CD4-positive, alpha-beta T cell treated with Interleukin-4 for 4 hours (primary cell): ENCODE measurements around the gene GRAMD4.

ENCODE experiments used
- DNase-seq: peaks from one replicate; pipeline ENCODE4 v3.0.0-alpha.2; 2020

GRAMD4 gene

GRCh38 chr22:46584081-46584921 is 35.9 kb upstream of the GRAMD4 start:
- no peak for DNase-seq

- no peak for DNase-seq
These were observed 34.7 kb upstream of the GRAMD4 start for GRCh38 chr22:46585340-46586122.

- no peak for DNase-seq
These were observed 34.1 kb upstream of the GRAMD4 start for GRCh38 chr22:46586123-46586519.

- DNase-seq, result no peak
These were observed 33.6 kb upstream of the GRAMD4 start for GRCh38 chr22:46586531-46587011.

GRCh38 chr22:46587061-46587460 is 33.1 kb upstream of the GRAMD4 start:
- peak; percentile 24 for DNase-seq

GRCh38 chr22:46587492-46588278 is 32.5 kb upstream of the GRAMD4 start:
- peak; percentile 18 for DNase-seq

GRCh38 chr22:46588279-46589140 is 31.7 kb upstream of the GRAMD4 start:
- DNase-seq, result no peak

GRCh38 chr22:46589141-46589748 is 30.9 kb upstream of the GRAMD4 start:
- DNase-seq, result no peak

- no peak for DNase-seq
These were observed 30.3 kb upstream of the GRAMD4 start for GRCh38 chr22:46589871-46590271.

GRCh38 chr22:46590334-46590733 is 29.9 kb upstream of the GRAMD4 start:
- no peak for DNase-seq

- DNase-seq, result no peak
These were observed 28.3 kb upstream of the GRAMD4 start for GRCh38 chr22:46591930-46592329.

GRCh38 chr22:46592390-46592872 is 27.8 kb upstream of the GRAMD4 start:
- peak; percentile 37 for DNase-seq

- peak; percentile 28 for DNase-seq
These were observed 26.9 kb upstream of the GRAMD4 start for GRCh38 chr22:46593211-46593681.

- no peak for DNase-seq
These were observed 25.9 kb upstream of the GRAMD4 start for GRCh38 chr22:46593996-46594946.

- no peak for DNase-seq
These were observed 25.3 kb upstream of the GRAMD4 start for GRCh38 chr22:46594947-46595298.

- no peak for DNase-seq
These were observed 24.6 kb upstream of the GRAMD4 start for GRCh38 chr22:46595545-46595944.

GRCh38 chr22:46596032-46596441 is 24.1 kb upstream of the GRAMD4 start:
- no peak for DNase-seq

- no peak for DNase-seq
These were observed 23.4 kb upstream of the GRAMD4 start for GRCh38 chr22:46596819-46597218.

- no peak for DNase-seq
These were observed 22.0 kb upstream of the GRAMD4 start for GRCh38 chr22:46598224-46598623.

- no peak for DNase-seq
These were observed 21.3 kb upstream of the GRAMD4 start for GRCh38 chr22:46598737-46599424.
